Adrenal gland (tissue), 5 donors: ENCODE results near the gene TPO.

Source experiments
- POLR2A ChIP-seq, 2 donors: fragments of 450-650 bp; IDR thresholded peaks; one replicate each; pipeline ENCODE4 v1.6.1; 2017; ENCODE audit warnings: antibody characterized with exemption in 2 of 2, mild to moderate bottlenecking in 2 of 2, moderate library complexity in 1 of 2
- TF ChIP-seq, protein P1 (sequence below), 6 experiments: fragments of 450-650 bp in 4 of 6; fragments of 200-600 bp in 2 of 6; sonication (generic) in 1 of 6; IDR thresholded peaks; 1 replicate in 5 of 6; 2 replicates in 1 of 6; pipeline versions ENCODE4 v1.5.1 to v1.8.0; 2016 to 2021; ENCODE audit warnings: antibody characterized with exemption in 6 of 6, mild to moderate bottlenecking in 2 of 6, moderate library complexity in 1 of 6
- donor health status: DM: no; HTN: no; CAD: no.

GRCh38 chr2:1489486-1489885 is 76.2 kb downstream of the TPO start:
- TF ChIP-seq POLR2A (IDR thresholded peaks at IDR 0.05): no peak
- TF ChIP-seq, protein P1, sequence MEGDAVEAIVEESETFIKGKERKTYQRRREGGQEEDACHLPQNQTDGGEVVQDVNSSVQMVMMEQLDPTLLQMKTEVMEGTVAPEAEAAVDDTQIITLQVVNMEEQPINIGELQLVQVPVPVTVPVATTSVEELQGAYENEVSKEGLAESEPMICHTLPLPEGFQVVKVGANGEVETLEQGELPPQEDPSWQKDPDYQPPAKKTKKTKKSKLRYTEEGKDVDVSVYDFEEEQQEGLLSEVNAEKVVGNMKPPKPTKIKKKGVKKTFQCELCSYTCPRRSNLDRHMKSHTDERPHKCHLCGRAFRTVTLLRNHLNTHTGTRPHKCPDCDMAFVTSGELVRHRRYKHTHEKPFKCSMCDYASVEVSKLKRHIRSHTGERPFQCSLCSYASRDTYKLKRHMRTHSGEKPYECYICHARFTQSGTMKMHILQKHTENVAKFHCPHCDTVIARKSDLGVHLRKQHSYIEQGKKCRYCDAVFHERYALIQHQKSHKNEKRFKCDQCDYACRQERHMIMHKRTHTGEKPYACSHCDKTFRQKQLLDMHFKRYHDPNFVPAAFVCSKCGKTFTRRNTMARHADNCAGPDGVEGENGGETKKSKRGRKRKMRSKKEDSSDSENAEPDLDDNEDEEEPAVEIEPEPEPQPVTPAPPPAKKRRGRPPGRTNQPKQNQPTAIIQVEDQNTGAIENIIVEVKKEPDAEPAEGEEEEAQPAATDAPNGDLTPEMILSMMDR (IDR thresholded peaks at IDR 0.05): no peak
